HG03280 (cell line): ENCODE data around the gene TRIM45.
"Not testable (repeated sequence)": the region's sequence is repeated elsewhere in the genome, so short reads cannot be mapped to it uniquely, and the experiment has no call there.

ENCODE experiments used
- ATAC-seq: cut with Tn5 transposase; IDR thresholded peaks from one replicate; pipeline ENCODE4 v1.9.1; 2021; ENCODE audit warnings: mild to moderate bottlenecking, moderate library complexity; ENCODE audit not compliant: unreplicated experiment

TRIM45 gene

DNA sequence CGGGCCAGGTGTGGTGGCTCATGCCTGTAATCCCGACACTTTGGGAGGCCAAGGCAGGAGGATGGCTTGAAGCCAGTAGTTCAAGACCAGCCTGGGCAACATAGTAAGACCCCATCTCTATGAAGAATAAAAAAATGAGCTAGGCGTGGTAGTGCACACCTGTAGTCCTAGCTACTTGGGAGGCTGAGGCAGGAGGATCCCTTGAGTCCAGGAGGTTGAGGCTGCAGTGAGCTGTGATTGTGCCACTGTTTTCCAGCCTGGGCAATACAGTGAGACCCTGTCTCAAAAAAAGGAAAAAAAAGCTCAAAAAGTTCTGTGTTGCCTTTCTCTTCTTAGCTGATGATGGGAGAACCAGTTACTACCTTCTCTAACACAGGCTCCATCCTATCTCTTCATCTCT, 19.7 kb downstream of the TRIM45 start:
- not testable (repeated sequence) for ATAC-seq

DNA sequence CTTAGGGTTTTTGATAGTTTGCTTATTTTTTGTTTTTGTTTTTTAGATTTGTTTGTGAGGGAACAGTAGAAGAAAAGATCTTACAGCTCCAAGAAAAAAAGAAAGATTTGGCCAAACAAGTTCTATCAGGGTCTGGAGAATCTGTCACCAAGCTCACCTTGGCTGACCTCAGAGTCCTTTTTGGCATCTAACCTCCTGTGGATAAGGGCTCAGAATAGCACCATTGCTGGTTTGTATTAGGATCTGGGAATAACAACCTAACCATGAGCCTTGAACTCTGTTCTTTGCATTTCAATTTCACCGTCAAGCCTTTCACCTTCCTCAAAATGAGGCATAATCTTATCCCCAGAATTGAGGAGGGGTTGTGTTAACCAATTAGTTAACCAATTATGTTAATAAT, 20.2 kb downstream of the TRIM45 start:
- no peak for ATAC-seq

DNA sequence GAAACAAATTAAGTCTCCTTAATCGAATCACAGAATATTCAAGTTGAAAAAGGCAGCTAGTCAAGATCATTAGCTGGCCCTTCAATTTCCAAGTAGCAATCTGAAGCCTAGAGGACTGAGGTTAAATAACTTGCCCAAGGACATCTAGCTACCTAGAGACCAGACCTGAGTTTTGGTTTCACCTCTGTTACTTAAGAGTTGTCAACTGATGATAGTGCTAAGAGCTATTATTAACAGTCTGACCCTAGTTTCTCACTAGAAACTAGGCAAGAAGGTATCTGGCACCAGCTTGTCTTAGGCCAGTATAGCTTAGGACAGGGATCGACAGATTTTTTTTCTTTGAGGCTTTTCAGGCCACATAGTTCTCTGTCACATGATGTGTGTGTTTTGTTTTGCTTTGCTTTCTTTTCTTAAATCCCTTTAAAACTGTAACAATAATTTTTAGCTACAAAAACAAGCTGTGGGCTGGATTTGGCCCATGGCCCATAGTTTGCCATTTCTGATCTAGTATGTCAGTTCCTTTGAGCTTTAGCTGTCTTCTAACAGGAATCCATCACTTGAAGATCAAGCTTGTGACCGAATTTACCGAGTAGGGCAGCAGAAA, 23.2 kb downstream of the TRIM45 start:
- ATAC-seq = no peak

DNA sequence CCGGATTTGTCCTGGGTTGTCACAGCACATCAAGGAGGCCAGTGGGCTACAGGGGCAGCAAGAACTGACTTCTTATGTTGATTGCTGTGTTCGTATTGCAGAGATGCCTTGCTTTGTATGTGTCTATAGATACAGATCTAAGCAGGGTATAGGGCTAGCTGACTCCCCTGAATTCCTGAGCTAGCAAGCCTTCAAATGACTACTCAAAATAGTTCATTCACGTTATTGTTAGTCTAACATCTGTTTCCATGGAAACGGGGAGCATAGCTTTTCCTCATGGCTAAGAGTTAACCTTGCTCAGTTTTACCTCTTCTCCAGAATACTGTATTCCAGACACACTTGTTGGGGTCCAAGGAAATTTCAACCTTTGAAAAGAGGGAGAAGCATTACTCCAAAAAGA, 24.1 kb downstream of the TRIM45 start:
- no peak for ATAC-seq

DNA sequence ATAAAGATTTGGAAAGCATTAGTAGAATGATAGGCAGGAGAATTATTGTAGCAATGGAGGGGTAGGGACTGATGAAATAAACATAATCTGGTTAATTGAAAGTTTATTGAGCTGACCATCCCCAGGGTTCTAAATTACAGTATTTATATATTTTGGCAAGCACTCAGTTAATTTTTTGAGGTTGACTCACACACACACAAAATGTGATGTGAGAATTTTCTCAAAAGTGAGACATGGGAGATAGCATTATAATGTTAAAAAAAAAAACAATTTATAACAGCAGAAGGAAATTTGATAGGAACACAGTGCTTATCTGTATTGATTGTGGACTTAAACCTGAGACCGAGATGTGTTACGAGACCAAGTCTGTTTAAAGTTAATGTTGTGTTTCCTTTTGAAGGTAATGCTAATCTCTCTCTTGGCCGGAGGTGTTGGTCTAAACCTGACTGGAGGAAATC, 24.6 kb downstream of the TRIM45 start:
- ATAC-seq = no peak

DNA sequence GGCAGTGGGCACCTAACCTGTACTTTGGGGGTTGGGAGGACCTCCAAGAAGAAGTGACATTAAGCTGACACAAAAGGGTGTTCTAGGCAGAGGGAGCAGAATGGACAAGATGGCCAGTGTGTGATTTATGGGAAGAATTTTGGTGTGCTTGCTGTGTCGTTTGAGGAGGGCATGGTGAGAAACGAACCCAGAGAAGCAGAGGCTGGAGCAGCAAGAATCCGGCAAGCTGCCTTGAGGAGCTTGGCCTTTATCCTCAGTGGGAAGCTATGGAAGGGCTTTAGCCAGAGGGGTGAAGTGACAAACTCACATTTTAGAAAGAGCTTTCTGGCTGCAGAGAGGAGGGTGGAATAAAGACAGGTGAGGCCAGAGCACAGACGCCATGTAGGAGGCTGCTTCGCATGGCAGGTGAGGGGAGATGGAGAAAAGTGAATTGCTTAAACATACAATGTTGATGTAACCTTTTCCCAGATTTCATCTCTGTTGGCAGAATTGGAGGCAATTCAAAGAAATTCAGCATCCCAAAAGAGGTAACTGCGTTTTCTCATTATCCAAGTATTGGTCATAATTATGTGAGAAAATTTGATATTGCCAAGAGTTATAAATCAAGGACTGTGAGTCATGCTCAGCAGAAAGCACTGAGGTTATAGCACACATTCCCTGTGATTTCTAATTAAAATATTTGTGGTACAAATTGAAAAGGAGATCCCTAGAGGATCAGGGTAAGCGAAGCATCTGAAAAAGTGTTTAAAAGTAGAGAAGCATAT, 26.5 kb downstream of the TRIM45 start:
- ATAC-seq = no peak

DNA sequence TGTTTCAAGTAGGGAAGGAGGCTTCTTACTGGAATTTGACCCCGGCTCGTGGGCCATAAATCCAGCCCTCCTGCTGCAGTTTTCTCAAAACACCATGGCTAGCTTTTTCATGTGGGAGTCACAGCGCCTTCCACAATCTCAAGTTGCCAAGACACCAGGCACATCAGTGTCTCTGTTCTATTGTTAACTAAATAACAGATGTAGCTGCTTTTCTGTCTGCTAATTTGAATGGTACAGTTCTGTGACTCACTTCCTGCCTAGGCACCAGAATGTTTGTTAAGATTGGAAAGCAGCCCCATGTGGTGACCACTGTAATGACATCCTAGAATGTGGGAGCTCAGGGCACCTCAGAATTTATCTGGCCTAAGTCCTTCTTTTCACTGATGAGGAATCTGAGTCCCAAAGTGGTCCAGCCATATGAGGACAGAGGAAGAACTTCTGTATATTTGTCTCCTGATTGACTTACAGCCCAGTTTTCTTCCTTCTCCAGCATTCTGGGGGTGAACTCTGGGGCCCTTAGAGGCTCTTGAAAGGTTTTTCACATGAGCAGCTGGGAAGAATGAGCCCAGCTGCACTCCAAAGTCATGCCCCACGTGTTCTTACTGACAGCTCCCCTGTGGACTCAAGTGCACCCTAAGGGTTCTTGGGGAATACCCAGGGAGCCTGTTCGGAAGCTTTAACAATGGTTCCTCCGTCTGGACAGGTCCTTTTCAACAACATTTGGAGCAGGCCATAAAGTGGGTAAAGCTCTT, 27.5 kb downstream of the TRIM45 start:
- ATAC-seq = peak; percentile 76

DNA sequence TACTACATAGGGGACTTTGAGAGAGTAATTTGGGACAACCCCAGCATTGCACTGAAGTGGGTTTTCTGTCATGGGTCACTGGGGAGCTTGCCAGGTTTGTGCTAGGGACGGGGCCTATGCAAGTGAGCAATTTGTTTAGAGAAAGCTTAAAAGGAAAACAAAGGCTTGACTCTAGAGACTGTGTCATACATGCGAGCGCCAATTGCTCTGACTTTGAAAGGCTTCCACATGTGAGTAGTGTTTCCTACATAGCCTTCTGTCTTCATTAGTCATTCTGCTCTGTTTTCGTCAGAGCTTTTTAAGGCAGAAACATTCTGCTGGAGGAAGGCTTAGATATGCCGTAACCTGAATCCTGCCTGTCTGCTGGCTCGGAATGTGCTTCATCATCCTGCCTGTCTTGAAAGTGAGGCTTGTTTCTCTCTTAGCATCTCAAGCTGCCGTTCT, 28.4 kb downstream of the TRIM45 start:
- no peak for ATAC-seq

DNA sequence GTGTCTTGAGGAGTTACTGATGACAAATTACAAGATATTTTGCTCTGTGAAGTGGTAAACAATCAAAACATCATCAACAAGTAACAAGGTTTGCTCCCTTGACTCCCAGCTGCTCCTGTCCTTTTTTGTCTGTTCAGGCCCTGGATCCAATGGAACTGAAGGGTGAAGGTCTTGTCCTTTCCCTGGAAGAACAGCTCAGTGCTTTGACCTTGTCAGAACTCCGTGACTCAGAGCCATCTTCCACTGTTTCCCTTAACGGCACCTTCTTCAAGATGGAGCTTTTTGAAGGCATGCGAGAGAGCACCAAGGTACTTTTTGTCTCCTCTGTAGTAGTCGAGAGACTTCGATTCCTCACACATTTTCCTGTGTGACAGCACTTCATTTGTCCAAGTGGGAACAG, 29.0 kb downstream of the TRIM45 start:
- ATAC-seq = no peak

DNA sequence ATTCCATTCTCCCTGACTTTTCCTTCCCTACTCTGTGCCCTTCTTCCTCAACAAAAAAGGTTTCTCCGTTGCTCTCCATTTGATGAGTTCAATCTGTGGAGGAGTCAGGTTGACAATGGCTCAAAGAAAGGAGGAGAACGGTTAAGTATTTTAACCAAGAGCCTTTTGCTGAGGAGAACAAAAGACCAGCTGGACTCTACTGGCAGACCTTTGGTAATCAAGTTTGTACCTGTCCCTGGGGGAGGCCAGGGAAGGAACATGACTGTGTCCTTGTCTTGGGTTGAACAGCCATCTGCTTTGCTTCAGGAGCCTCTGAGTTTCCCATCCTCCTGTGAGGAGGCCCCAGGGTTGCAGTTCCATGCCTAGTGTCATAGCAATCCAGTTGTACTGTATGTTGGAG, 31.6 kb downstream of the TRIM45 start:
- ATAC-seq = no peak

DNA sequence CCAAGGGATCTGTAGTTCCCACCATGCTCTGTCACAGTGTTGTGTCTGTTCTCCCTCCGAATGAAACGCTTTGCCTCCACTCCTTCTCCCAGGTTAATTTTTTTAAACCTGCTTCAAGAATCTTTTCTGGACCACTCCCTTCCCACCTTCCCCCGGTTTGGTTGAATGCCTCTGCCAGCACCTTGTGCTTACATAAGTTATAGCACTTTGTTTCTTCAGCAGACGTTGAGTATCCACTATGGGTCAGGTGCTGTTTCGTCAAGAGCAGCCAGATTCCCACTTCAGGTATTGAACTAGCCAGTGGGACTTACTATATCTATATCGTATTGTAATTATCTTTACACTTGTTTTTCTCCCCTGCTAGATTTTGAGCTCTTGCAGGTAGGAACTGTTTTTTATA, 33.9 kb downstream of the TRIM45 start:
- ATAC-seq = no peak

DNA sequence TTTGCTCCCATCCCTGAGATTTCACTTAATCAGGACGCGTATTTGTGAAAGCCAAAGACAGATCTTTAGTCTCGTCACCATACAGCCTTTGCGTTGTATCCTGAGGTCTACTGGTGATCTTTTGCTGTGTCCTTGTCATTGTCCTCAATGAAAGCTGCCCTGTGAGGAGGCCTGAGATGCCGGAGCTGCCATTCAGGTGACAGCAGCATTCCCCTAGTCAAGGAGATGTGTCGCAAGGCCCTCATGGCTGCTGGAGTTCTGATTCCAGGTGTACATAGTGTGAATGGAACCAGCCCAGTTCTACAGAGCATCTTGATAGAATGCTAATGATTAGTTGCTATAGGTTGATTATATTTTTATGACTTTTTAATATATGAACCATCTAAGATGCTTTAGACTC, 37.3 kb downstream of the TRIM45 start:
- ATAC-seq = no peak

DNA sequence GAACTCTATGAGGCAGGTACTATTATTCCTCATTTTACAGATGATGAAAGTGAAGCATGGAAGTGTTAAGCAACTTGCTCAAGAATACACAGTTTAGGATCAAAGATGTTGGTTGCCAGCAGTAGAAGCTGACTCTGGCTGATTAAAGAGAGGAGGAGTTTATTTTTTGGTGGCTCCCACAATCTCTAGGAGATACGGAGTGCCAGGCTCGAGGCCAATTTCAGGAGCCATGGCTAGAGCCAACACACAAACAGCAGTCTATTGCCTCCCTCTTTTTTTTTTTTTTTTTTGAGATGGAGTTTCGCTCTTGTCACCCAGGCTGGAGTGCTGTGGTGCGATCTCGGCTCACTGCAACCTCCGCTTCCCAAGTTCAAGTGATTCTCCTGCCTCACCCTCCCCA, 41.8 kb downstream of the TRIM45 start:
- ATAC-seq = no peak

DNA sequence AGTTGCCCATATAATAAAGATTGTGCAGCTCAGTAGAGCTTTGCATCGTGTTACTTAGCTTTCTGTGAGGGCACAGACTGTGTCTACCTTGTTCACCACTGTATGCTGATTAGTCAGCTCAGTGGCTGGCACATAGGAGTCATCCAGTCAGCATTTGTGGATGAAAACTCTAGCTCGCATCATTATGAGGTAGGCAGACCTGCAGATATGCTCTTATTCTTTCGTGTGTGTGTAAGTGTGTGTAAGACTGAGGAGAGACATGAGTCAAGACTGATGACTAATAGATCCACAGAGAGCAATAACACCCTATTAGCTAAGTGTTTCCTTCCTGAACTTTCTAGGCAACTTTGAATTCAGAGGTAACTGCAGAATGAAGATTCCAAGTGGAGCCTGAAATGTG, 44.3 kb downstream of the TRIM45 start:
- ATAC-seq = no peak

DNA sequence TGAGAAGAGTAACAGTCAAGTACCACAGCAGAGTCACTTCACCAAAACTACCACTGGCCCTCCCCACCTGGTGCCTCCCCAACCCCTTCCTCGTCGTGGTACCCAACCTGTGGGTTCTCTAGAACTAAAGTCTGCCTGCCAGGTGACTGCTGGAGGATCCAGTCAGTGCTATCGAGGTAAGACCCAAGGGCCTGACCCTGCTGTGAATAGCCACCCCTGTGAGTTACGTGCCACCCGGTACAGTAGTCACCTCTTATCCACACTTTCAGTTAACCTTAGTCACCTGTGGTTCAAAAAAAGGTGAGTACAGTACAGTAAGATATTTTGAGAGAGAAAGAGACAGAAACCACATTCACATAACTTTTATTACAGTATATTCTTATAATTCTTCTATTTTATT, 44.9 kb downstream of the TRIM45 start:
- no peak for ATAC-seq

DNA sequence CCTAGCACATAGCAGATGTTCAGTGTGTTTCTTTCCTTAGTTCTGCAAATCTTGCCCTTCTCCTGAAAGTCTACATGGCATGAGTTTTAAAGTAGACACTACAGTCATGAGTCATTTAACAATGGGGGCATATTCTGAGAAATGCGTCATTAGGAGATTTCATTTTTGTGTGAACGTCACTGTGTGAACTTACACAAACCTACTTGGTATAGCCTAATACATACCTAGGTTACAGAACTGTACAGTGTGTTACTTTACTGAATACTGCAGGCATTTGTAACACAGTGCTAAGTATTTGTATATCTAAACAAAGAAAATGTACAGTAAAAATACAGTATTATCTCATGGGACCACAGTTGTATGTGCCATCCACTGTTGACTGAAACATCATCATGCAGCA, 51.4 kb downstream of the TRIM45 start:
- no peak for ATAC-seq

DNA sequence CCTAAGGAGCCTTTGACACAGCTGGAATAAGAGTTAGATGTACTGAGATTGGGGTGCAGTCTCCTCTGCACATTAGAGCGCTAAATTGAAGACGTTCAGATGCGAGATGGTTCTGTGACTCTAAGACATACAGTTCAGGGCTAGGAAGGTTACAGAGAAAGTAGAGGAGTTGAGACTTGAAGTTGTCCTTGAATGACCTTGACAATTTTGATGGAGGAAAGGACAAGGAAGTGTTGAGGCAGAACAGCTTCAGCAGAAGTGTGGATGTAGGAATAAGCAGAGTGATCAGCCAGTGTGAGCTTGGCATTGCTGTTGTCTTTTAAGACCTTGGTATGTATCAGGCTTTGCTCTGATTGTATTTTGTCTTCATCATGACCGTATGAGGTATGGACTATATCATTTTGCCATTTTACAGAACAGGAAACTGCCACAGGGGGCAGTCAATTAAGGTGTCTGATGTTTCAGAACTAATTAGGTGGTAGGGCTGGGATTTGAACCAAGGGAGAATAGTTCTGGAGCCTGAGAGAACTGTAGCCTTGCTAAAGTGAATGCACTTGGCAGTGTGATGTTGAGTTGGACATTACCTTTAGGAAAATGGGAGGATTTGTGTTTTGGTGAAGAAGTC, 52.2 kb downstream of the TRIM45 start:
- ATAC-seq = no peak

DNA sequence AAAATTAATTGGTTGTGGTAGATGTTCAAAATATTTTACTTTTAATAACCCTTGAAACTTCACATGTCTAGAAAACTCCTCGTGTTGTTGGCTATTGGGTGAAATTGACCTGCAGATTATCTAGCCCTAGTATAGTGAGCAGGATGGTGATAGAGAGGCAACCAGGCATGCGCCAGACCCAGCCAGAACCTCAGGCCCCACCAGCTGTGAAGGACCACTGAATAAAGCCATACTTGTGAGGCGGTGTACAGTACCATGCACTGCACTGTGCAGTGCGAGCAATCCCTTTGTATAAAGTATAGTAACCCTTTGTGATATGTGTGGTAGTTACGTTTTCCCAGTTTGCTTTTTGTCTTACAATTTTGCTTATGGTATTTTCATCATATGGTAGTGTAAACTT, 53.0 kb downstream of the TRIM45 start:
- ATAC-seq = no peak

DNA sequence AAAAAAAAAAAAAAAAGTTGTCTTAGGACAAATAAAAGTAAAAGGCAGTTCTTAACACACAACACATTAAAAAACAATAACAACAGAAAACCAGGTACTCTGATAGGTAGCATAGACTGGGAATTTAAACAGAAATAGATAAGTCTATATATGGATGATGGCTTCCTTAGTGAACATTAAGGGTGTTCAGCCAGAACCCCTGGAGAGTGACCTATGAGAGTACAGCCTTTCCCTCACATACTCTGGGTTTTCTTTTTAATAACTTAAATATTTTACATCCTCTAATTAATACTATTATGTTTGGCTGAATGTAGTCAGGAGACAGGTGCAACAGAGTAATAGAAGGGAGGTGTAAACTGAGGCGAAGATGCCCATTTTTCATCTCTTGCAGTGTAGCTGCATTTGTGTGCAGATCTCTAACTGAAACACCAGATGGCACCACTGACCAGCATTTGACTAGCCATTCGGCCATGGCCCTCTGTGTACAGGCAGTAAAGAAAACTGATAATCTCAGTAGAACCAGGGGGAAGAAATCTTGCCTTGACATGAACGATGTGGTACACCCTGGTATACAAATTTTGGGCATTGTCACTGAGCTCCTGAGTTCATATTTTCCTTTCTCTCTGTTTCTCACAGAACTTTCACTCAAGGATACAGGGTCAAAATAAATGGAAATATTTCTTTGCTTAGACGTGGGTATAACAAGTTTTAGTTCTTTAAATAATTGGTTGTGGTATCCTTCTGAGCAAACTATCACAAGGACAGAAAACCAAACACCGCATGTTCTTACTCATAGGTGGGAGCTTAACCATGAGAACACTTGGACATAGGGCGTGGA, 53.8 kb downstream of the TRIM45 start:
- peak; percentile 73 for ATAC-seq

DNA sequence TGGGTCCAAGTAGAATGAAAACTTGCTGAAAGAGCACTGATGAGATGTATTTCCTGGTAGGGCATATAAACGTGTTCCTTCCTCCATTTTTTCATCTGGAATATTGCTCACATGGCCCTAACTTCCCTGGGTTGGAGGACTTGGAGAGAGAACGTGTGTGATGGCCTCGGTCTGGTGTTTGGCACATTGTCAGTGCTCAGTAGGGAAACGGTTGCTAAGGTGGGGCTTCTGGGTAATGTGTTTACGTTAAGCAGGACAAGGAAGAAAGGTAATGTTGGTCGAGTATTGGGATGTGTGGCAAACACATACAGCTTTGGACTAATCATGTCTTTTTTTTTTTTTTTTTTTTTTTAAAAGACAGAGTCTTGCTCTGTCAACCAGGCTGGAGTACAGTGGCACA, 55.2 kb downstream of the TRIM45 start:
- no peak for ATAC-seq

DNA sequence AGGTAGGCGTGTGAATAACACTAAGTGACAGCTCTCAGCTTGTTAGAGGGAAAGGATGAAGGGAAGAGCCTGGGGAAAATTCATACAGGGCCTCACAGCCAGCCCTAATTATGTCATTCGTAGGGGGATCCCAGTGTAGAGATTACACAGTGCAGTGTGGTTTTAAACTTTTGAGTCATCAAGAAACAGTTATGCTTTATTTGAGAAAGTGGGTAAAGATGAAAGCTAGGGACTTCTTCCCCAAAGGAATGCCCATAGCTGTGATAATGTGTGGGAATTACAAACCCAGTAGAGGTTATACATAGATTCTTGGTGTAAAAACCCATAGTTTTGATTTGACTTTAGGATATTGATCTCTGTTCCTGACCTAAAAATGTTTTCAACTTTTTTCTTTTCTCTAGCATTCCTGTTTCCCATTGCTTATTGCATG, 59.5 kb downstream of the TRIM45 start:
- ATAC-seq = no peak
